ENCODE data around the gene PANK4. TPM values are rescaled to one million over a fixed set of nuclear protein-coding genes. Genes with fewer than 3 reads are reported as not detected.

PANK4 gene
- total RNA-seq, 6 experiments from 2014 or later, result 9.6 to 18.9 (median 13.4) TPM

- H3K9me3 ChIP-seq, result no peaks in the 10 kb centered on the region
- WGBS (ENCODE audit: insufficient coverage, low coverage, low lambda C conversion rate, missing lambda C conversion rate), result 0% methylated on average over 6 of the region's 17 CpGs
- ATAC-seq, result peak; percentile 56 to 65 (median 61)
- H3K36me3 ChIP-seq, result no peaks in the 10 kb centered on the region
- H3K4me3 ChIP-seq, result peak overlapping the region; percentile 25 to 64 (median 39)
- TF ChIP-seq POLR2A (IDR thresholded peaks at IDR 0.05), result peak; percentile 18
- peak; percentile 92 to 99 (median 98) for TF ChIP-seq CTCF (IDR thresholded peaks at IDR 0.05)
- H3K27ac ChIP-seq, result peak overlapping the region; percentile 95 to 99 (median 98)
- DNase-seq, result peak; percentile 90 to 92 (median 91)
- no peaks in the 10 kb centered on the region for H3K27me3 ChIP-seq
- intact Hi-C loops (cut with DNase I), result loop anchor here in 1 of 2 donors (5.0 kb wide), 1 partner anchor 131 kb away; no protein-coding TSS in a partner anchor
- peaks cover 0 to 29% (median 14%) of the 10 kb centered on the region in 4 donors for H3K4me1 ChIP-seq
These were observed 21.7 kb upstream of the PANK4 start for GRCh38 chr1:2548068-2548589.

GRCh38 chr1:2547210-2548067, 21.0 kb upstream of the PANK4 start:
- Histone ChIP-seq H3K36me3 (no peaks in the 10 kb centered on the region), H3K27ac (peak overlapping the region; percentile 95 to 99 (median 98)), H3K9me3 (no peaks in the 10 kb centered on the region), H3K27me3 (no peaks in the 10 kb centered on the region), H3K4me3 (peak overlapping the region; percentile 48 to 64 (median 61)), H3K4me1 (peaks cover 0 to 29% (median 14%) of the 10 kb centered on the region in 4 donors)
- intact Hi-C loops (cut with DNase I), result loop anchor here in 1 of 2 donors (5.0 kb wide), 1 partner anchor 130 kb away; no protein-coding TSS in a partner anchor
- no peak for TF ChIP-seq POLR2A (IDR thresholded peaks at IDR 0.05)
- TF ChIP-seq CTCF (IDR thresholded peaks at IDR 0.05), result no peak
- no peak for DNase-seq
- 4% methylated on average over 11 of the region's 27 CpGs for WGBS (ENCODE audit: insufficient coverage, low coverage, low lambda C conversion rate, missing lambda C conversion rate)
- ATAC-seq, result no peak

- no peaks in the 10 kb centered on the region for H3K27me3 ChIP-seq
- no peaks in the 10 kb centered on the region for H3K9me3 ChIP-seq
- H3K4me1 ChIP-seq, result peaks cover 0 to 29% (median 14%) of the 10 kb centered on the region in 4 donors
- H3K27ac ChIP-seq, result peak overlapping the region; percentile 95 to 99 (median 98)
- H3K4me3 ChIP-seq, result peak overlapping the region; percentile 48 to 64 (median 61)
- no CpG with 5 or more reads among the region's 52 CpGs for WGBS (ENCODE audit: insufficient coverage, low coverage, low lambda C conversion rate, missing lambda C conversion rate)
- peak; percentile 56 for TF ChIP-seq POLR2A (IDR thresholded peaks at IDR 0.05)
- TF ChIP-seq CTCF (IDR thresholded peaks at IDR 0.05), result peak in 2 of 4 donors; percentile 12 to 37
- intact Hi-C loops (cut with DNase I), result loop anchor here in 1 of 2 donors (5.0 kb wide), 1 partner anchor 129 kb away; no protein-coding TSS in a partner anchor
- ATAC-seq, result peak; percentile 64 to 76 (median 70)
- H3K36me3 ChIP-seq, result no peaks in the 10 kb centered on the region
- DNase-seq, result peak; percentile 92 to 93 (median 92)
These were observed 20.3 kb upstream of the PANK4 start for GRCh38 chr1:2546515-2547209.

- Histone ChIP-seq H3K4me1 (peaks cover 0 to 29% (median 14%) of the 10 kb centered on the region in 4 donors), H3K9me3 (no peaks in the 10 kb centered on the region), H3K4me3 (peak overlapping the region; percentile 48 to 64 (median 61)), H3K27ac (peak overlapping the region; percentile 51 to 99 (median 98)), H3K27me3 (no peaks in the 10 kb centered on the region), H3K36me3 (no peaks in the 10 kb centered on the region)
- no peak for TF ChIP-seq CTCF (IDR thresholded peaks at IDR 0.05)
- TF ChIP-seq POLR2A (IDR thresholded peaks at IDR 0.05), result peak; percentile 84
- ATAC-seq, result peak; percentile 55 to 71 (median 68)
- intact Hi-C loops (cut with DNase I), result loop anchor here in 1 of 2 donors (5.0 kb wide), 1 partner anchor 129 kb away; no protein-coding TSS in a partner anchor
- DNase-seq, result peak; percentile 94 to 95 (median 94)
- 0% methylated on average over 10 of the region's 43 CpGs for WGBS (ENCODE audit: insufficient coverage, low coverage, low lambda C conversion rate, missing lambda C conversion rate)
These were observed 19.5 kb upstream of the PANK4 start for GRCh38 chr1:2545754-2546514.
